HG02981 (cell line): ENCODE measurements around the gene STX1A.

Experiments used
- ATAC-seq: cut with Tn5 transposase; IDR thresholded peaks from one replicate; pipeline ENCODE4 v1.9.1; 2021; ENCODE audit warnings: mild to moderate bottlenecking, moderate library complexity; ENCODE audit not compliant: unreplicated experiment

STX1A gene

GRCh38 chr7:73708961-73709549 is 10.4 kb downstream of the STX1A start:
- no peak for ATAC-seq

GRCh38 chr7:73707045-73707631 is 12.3 kb downstream of the STX1A start:
- ATAC-seq, result no peak

- no peak for ATAC-seq
Observed at GRCh38 chr7:73706126-73707044, 13.1 kb downstream of the STX1A start.

GRCh38 chr7:73705551-73705920 is 13.9 kb downstream of the STX1A start:
- no peak for ATAC-seq

GRCh38 chr7:73704640-73705550 is 14.6 kb downstream of the STX1A start:
- ATAC-seq, result no peak

GRCh38 chr7:73703757-73704639 is 15.5 kb downstream of the STX1A start:
- no peak for ATAC-seq

- ATAC-seq, result no peak
Observed at GRCh38 chr7:73703225-73703624, 16.2 kb downstream of the STX1A start.

GRCh38 chr7:73702665-73703064 is 16.8 kb downstream of the STX1A start:
- no peak for ATAC-seq

- no peak for ATAC-seq
Observed at GRCh38 chr7:73702226-73702625, 17.2 kb downstream of the STX1A start.

- ATAC-seq, result peak; percentile 43
Observed at GRCh38 chr7:73701357-73701995, 18.0 kb downstream of the STX1A start.

- no peak for ATAC-seq
Observed at GRCh38 chr7:73700581-73701134, 18.8 kb downstream of the STX1A start.

GRCh38 chr7:73700069-73700423 is 19.4 kb downstream of the STX1A start:
- no peak for ATAC-seq

GRCh38 chr7:73699370-73700068 is 19.9 kb downstream of the STX1A start:
- ATAC-seq, result no peak

GRCh38 chr7:73698410-73698809 is 21.1 kb downstream of the STX1A start:
- no peak for ATAC-seq

- ATAC-seq, result no peak
Observed at GRCh38 chr7:73696372-73696771, 23.1 kb downstream of the STX1A start.

- ATAC-seq, result no peak
Observed at GRCh38 chr7:73690646-73691045, 28.8 kb downstream of the STX1A start.

- ATAC-seq, result no peak
Observed at GRCh38 chr7:73688288-73688687, 31.2 kb downstream of the STX1A start.

- ATAC-seq, result no peak
Observed at GRCh38 chr7:73685311-73685710, 34.2 kb downstream of the STX1A start.
